ENCODE measurements around the gene ALDH1A2.

ALDH1A2 gene

DNA sequence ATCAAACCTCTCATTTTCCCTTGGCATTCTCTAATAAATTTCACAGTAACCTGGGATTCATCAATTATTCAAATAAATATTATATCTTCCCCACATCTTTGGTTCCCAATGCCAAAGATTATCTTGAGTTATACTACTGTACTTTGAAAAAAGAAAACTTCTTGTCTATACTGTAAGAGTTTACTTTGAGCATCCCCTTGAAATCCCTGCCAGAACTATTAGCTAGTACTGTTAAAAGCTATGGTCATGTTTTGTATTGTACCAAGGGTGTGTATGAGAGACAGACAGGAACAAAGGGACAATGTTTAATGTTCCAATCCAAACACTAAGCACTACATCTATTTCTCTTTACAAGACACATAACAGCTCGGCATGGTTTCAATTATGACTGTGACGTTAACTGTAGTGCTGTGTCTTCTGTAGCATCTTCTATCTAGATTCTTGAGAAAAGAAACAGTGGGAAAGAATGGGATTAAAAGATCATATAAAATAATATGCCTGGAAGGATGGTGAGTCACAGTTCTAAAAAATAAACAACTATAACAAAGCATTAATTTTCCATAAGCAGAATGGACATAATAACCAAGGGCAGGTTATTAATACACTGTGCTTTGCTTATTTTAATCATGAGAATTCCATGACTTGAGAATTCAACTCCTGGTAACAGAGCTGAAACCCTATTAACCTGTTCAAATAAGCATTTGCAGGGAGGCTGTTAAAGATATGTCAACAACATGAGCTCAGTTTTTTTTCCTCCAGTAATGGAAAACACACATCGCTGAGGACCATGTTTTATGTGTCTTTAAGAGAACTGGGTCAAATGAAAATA lies 71.1 kb downstream of the ALDH1A2 start:
- peak; percentile 54 for DNase-seq

DNA sequence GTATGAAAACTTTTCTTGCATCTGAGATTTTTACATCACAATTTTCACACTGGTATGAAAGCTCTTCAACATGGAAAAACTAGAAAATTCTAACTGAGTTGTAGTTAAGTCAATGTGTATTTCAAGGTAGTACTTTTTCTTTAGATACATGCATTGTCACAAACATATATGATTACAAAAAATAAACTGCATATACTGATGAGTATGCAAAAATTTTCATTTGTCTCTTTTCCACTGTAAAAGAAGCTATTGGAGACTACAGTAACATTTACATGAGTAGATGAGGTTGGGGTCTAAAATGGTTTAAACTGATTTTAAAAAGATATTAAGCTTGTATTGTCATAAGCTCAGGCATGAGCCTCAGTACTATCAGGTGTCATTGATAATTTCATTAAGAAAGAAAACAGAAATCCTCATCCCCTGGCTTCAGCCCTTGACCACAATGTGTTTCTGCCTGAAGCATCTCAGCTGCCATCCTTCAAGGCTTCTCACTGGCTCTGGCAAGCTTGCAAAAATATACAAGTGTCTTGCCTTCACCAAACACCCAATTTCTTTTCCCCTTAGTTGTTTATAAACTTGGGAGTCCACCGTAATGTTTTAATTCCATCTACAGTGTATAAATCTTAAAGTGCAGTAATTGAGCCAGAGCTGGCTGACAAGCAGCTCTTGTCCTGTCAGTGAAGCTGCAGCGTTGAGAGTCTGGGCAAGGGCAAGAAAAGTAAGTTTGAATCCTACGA lies 71.9 kb downstream of the ALDH1A2 start:
- no peak for DNase-seq

DNA sequence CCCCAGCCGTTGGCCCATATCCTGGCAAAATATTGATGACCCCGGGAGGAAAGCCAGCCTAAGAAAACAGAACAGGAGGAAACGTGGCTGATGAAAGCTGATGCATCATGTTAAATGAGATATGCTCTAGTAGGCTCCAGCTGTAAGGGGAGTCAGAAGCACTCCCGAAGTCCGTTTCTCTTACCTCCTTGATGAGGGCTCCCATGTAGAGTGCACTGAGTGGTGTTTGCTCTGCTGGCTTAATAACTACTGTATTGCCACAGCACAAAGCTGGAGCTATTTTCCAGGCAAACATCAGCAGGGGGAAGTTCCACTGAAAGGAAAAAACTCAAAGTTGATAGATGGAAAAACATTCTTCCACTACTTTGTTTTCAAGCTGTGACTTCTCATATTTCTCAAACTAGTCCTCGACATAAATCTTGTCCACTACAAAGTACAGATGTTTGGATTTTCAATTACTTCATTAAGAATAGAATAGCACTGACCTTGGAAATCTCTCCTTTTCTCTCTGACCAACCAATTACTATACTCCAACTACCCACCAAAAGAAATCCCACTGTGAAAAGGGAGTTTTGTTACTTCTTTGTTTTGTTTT lies 72.7 kb downstream of the ALDH1A2 start:
- peak; percentile 2 for DNase-seq

DNA sequence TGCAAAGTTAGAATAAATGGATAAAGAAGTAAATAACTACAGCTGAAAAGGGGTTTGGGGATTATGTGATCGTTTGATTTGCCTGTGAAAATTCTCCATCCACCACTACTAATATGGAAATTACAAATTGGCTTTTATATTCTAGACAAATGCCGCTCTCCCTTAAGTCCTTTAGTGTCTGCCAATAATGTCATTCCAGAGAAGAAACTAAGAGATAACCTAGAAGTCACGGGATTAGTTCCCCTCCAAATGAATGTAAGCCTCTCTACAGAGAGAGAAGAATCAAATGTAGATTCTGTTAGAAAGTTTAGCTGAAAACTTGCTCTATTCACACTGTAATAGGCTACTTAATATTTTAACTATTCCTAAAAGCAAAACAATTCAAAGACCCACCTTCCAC lies 92.0 kb downstream of the ALDH1A2 start:
- no peak for DNase-seq

DNA sequence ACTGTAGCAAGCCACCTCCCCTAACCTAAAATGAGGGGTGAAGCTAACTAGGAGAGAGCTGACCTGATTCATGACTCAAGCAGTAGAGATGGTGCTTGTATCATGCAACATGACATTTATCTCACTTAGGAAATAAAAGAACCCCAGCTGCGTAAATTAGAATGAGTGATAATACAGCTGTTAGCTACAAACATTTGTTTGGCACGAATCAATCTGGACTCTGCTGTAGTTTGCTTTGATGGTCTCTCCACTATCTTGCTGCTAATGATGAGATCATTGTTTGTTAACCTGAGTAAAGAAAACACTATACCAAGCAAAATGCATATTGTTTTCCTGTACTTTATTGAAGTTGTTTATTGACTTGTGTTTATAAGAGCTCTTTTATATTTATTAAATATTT lies 92.6 kb downstream of the ALDH1A2 start:
- peak; percentile 79 for DNase-seq

DNA sequence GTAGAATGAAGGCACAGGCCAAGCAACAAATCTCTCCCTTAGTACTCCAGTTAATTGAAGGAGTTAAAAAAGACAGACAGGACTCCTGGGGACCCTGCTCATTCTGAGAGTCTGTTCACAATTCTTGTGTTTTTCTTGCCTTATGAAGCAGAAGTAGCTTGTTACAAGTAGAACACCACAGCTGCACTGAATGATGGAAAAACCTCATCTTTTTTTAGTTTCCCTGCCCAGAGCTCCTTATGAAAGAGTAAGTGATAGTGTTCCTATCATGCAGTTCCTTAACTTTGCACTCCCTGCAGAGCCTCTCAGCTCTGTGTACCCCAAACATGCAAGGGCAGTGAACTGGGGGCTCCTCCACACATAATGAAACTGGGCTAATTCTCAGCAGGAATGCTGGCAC lies 95.5 kb downstream of the ALDH1A2 start:
- DNase-seq, result no peak

DNA sequence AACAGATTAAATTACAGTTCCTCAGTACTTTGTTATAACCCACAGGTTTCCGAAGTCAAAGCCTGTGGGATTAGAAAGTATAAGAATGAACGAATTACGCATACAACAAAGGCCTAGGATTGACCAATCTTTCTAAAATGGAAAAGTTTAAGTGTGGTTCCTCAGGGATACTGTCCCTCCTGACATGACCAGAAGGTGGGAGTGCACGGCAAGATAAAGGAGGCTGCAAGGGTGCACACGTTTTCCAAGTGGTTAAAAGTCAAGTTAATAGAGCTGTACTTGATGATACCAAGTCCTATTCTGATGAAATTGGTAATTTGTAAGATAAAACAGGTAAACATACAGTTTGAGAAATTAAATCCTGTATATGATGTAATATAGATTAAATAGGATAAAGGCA lies 96.2 kb downstream of the ALDH1A2 start:
- peak; percentile 8 for DNase-seq

DNA sequence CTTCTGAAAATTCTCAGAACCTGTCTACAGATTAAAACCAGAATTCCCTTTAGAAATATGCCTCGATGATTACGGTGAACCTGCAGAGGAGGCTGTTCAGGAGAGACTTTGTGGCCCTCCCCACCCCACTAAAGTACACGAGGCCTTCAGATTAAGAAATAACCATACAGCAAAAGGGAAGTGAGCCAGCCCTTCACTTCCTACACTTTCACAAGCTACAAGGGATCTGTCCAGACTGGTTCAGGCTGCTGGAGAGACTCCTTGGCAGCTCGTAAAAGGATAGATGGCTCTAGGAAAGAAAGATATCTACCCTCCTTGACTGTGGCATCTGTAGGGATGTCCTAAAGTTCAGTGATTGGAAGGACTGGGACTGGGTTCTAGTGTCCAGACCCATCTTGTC lies 102.6 kb downstream of the ALDH1A2 start:
- no peak for DNase-seq

DNA sequence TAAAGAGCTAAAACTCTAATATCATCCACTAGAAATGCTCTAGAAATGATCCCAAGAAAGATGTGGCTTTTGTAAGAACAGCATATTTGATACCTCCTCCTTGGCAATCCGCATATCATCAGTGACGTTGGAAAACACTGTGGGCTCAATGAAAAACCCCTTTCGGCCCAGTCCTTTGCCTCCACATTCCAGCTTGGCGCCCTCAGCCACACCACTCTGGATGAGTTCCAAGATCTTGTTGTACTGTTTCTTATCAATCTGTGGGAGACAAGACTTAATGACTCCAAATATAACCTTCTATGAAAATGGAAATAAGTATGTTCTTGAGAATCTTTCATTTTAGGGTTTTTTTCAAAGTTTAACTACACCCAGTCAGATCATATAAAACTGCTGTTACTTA lies 103.6 kb downstream of the ALDH1A2 start:
- no peak for DNase-seq

DNA sequence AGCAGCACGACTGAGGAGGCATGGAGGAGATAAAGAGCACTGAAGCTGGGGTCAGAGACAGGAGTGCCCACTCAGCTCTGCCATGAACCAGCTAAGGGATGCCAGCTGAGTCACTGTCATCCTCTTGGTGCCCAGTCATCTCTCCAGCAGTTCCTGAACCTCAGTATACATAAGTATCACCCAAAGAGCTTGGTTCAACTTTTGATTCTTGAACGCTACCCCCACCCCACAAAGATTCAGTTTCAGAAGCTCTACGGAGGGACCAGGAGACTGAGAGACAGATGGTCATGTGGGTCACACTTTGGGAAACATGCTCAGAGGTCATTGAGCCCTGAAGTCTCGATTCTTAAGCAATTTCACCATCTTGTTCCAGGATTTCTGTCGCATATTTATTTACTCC lies 108.4 kb downstream of the ALDH1A2 start:
- no peak for DNase-seq

DNA sequence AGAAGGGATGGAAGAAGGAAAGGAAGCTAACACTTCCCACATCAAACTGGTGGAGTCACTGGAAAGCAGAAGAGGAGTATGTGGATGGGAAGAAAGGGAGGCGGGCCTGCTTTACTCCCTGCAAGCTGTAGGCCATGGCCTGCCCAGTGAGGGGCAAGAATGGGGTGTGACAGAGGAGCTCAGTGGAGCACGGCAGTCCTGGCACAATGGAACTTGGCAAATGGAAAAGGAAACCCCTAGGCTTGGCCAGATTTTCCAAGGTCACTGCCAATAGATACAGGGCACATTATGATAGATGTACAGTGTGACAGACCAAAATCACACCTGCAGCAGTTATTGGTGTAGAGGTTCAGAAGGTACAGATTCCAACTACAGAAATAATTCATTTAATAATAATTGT lies 111.6 kb downstream of the ALDH1A2 start:
- no peak for DNase-seq

DNA sequence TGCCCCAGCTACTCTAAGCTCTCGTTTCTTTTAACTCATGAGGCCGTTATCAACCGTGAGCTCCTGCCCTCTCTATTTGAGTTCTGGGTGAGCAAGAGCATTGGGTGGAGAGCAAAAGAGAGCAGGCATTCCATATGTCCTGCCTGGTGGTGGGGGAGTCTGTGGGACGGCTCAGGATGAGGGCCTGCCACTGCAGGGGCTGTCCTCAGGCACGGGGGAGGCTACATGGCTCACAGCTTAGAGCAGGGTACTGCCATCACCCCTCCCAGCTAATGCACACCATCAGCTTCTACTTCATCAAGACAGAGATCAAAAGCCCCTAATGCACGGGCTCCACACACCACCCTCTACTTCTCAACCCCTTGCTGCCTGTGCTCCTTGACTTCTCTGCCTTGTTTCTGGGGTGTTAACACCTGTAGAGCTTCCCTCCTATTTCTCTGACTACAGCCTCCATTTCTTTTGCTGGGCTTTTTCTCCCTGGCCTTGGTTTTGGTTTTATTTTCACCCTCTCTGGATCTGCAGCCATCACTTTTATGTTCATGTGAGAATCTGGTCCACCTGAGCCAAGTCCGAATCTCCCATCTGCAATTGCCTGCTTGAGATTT lies 114.1 kb downstream of the ALDH1A2 start:
- no peak for DNase-seq

DNA sequence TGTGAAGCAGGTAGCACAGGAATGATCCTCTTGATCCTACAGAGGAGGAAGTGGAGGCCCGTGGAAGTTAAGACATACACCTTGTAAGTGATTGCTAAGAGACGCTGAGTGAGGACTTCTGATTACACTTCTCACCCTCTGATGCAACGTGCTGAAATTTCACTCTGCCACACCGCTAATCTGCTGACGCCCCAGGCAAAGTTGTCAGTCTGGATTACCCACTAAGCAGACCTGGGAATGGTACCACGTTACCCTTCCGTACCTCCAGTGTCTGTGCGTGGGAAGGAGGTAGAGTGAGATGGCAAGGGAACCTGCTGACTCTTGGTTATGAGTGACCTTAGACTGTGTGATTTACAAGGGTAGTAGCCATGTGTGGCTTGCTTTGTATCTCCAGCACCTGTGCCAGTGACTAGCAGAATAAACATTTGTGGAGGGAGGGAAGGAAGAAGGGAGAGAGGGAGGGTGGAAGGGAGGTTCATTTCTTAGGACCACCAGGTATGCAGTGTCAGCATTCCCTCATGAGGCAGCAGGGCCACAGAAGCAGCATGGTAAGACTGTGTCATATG lies 115.0 kb downstream of the ALDH1A2 start:
- no peak for DNase-seq

DNA sequence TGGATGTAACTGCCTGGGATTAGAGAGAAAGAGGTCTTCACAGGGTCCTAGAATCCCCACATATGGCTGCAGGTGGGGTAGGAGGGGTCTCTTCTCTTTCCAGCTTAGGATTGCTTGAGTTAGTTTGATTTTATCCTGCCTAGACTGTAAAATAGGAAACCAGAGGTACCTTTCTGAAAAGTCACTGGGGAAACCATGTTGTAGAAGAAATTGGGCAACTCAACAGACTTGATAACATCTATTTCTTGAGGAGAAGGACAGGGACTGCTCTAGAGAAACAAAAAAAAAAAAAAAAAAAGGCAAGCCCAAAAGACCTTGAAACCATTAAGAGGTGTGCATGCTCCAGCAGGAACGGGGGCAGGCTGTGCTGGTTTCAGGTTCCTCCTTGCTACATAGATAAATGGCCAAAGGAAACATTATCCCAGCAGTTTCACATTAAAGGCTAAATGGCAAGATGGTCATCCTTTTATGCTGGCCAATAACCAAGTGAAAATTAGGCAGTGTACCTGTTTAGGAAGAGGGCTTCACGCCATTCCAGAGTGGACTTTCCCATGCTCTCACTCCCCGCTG lies 116.1 kb downstream of the ALDH1A2 start:
- DNase-seq, result no peak

DNA sequence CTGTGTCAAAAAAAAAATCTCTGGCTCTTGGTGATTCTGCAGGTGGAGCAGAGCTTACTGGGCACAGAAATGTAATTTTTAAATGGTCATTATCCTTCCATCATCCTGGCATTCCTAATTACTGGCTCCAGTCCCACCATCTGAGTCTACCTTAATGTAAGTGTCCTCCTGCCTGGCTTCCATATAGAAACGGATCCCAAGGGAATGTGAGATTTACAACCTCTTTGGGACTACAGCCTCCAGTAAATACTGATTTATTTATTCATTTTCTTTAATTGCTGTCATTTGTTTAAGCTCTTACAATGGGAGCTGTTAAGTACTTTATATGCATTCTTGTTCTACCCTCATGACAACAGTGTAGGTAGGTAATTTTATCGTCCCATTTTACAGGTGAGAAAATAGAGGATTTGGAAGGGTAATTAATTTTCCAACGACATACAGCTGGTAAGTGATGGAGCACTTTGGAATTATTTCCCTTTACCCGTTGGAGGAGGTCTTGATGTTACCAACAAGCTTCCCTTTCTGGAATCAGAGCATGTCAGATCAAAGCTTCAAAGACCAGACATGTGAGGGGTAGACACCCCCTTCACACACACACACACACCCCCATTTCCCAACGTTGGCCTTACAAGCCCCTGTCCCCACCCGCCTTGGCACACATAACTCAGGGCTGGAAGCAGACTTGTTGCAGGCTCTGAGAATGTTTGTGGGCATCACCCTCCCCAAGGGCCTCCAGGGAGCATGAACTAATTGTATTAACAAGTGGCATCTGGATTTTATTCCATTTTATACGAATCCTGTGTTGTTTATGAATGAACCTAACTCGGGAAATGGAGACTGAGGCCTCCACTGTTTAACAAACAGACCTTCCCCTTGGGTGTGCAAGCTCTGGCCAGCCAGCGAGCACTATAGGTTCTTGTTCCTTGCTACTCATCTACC lies 116.9 kb downstream of the ALDH1A2 start:
- DNase-seq, result no peak

DNA sequence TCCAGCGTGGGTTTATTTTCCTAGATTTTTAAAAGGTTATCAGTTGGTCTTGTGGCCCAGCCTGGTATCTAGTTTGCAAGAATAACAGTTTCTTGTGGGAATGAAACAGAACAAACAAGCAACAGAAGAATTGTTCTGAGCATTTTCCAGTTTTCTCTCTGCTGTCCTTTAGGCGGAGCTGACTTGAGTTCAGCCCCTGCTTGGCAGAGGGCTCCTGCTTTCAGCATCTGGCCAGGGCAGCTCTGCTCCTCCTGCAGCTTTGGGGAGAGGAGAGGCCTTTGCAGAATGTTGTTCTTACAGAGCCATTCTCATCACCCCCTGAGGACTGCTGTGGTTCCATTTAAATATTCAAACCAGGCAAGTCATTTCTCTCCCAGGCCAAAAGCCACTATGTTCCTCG lies 117.7 kb downstream of the ALDH1A2 start:
- no peak for DNase-seq

DNA sequence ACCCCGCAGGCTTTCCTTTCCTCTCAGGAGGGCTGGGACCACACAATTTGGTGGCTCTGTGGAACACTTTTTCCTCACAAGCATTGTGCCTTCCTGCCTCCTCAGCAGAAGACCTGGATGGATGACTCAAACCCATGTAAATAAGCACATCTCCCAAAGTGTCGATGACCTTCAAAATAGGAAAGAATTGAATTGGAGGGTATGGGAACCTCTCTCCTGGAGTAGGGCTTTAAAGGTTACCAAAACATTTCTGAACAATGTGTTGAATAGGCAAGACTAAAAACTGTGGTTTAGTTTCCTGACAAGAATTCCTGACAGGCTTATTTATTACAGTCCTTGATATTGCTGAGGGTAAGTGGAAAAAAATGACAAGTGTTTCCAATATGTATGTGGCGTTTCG lies 118.2 kb downstream of the ALDH1A2 start:
- no peak for DNase-seq

DNA sequence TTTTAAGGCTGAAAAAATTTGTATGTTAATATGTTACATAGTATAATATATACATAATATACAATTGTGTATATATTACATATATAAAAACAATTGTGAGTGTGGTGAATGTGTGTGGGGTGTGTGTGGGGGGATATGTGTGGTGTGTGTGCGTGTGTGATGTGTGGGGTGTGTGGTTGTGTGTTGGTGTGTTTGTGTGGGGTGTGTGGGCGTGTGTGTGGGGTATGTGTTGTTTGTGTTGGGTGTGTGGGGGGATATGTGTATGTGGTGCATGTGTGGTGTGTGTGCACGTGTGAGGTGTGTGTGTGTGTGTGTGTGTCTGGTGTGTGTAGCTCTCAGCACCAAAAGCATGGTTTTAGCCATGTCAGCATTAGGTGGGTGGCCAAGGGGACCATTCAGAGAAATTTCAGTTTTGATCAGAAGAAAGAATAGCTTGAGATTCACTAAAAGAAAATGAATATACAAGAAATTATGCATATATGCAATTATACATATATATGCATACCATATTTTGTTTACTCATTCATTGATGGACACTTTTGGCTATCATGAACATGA lies 118.9 kb downstream of the ALDH1A2 start:
- DNase-seq, result no peak

DNA sequence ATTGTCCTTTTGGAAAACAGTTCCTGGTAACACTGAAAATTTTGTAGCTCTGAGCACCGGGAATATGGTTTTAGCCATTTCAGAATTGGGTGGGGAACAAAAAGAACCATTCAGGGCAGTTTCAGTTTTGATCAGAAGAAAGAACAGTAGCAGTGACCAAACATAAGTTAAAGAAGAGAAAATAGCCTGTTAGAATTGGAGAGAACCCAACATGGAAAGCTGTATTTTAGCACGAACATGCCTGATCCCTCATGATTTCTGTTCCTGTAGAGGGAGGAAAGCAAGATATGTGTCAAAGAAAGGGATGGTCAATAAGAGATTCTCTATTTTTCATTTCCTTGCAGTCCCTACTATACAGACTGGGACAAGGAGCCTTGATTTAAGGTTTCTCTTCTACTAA lies 119.9 kb downstream of the ALDH1A2 start:
- no peak for DNase-seq

DNA sequence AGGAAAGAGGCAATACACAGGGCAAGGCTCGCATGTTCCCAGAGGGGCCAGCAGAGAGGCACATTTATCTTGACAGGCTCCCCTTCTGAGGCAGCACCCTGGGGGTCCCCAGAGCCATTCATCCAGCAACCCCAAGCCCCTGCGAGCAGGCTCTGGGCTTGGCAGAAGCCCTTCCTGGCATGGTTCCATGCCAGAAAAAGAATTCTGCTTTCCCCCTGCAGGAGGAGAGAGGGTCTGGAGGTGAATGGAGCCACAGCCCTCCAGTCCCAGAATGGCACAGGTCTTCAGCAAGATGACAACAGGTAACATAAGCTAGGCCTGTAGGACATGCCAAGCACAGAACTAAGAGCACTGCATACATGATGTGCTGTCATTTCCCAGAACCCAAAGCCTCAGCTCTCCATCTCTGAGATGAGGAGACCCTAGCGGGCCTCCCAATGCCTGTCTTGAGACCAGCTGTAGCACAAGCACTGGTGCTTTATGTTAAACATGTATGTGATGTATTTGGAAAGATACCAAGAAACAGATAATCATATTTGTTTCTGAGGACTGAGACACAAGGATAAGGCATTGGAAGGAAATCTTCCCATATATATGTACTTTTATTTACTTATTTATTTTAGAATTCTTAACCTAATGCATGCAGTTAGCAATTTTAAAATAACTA lies 121.6 kb downstream of the ALDH1A2 start:
- DNase-seq, result no peak

DNA sequence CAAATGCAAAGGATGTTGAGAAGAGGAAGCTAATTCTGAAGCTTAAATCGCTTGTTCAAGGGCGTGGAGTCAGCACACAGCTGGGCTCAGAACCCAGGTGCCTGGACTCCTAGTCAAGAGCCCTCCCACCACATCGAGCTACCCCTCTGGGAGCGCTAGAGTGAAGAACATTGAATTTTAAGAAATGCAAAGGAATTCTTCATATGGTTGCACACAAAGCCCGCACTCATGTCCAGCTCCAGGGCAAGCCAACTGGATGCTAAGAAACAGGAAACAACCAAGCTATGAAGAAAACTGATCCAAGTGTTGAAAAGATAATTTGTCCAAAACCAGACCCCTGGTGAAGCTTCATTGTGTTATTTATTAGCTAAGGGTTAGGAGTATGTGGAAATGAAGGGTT lies 122.3 kb downstream of the ALDH1A2 start:
- DNase-seq, result no peak

All from NCI-H345 (cell line).